Kidney (tissue), 14 donors: ENCODE results near the gene ANKRD42. TPM values are rescaled to one million over a fixed set of nuclear protein-coding genes. Genes with fewer than 3 reads are reported as not detected.

Source experiments
- DNase-seq, 5 donors: peaks; one replicate each; pipeline ENCODE4 v3.0.0-alpha.2; 2013 to 2020
- FAIRE-seq: peaks from 2 replicates; lab custom pipeline; 2012; peaks lifted over from hg19 to GRCh38; lab: Jason Lieb, UNC
- H3K27ac ChIP-seq, 2 donors: one replicate each; pipeline ENCODE4 v1.7.0; 2013; ENCODE audit warnings: low read depth in 2 of 2, low read length in 2 of 2, inconsistent platforms in 1 of 2
- H3K27me3 ChIP-seq: one replicate; pipeline ENCODE4 v1.7.1; 2013; ENCODE audit warnings: low read length, inconsistent platforms; ENCODE audit not compliant: control insufficient read depth, insufficient read depth
- H3K36me3 ChIP-seq, 3 donors: one replicate each; pipeline versions ENCODE4 v1.7.0 to v1.7.1; 2013; ENCODE audit warnings: low read length in 3 of 3, control low read depth in 1 of 3, inconsistent platforms in 1 of 3; ENCODE audit not compliant: insufficient read depth in 3 of 3, control insufficient read depth in 2 of 3
- H3K4me1 ChIP-seq, 3 donors: one replicate each; pipeline versions ENCODE4 v1.7.0 to v1.7.1; 2013; ENCODE audit warnings: low read length in 3 of 3, inconsistent platforms in 1 of 3, low read depth in 1 of 3; ENCODE audit not compliant: control insufficient read depth in 2 of 3, insufficient read depth in 2 of 3
- H3K4me3 ChIP-seq, 3 donors: one replicate each; pipeline versions ENCODE4 v1.7.0 to v1.8.1; 2013; ENCODE audit warnings: low read length in 3 of 3, control low read depth in 1 of 3, inconsistent platforms in 1 of 3
- H3K9ac ChIP-seq, 3 donors: one replicate each; pipeline versions ENCODE4 v1.7.0 to v1.7.1; 2013; ENCODE audit warnings: low read length in 3 of 3, control low read depth in 1 of 3, inconsistent platforms in 1 of 3
- H3K9me3 ChIP-seq, 3 donors: one replicate each; pipeline versions ENCODE4 v1.7.0 to v1.7.1; 2013; ENCODE audit warnings: low read length in 3 of 3, control low read depth in 1 of 3, inconsistent platforms in 1 of 3; ENCODE audit not compliant: control insufficient read depth in 2 of 3, insufficient read depth in 1 of 3
- intact Hi-C: fragments of 100-400 bp; cut with DNase I; formaldehyde crosslinking; loops from one replicate; pipeline ENCODE4 v1.11.1; 2022
- polyA plus RNA-seq: library from polyadenylated mRNA; stranded (reverse); fragments of 350-450 nt; fragmentation: Illumina TruSeq; extraction: RNeasy Lipid Tissue Mini Kit (QIAGEN cat#74804); gene quantifications from one replicate; pipeline ENCODE4 v1.2.3, GENCODE V29; 2014; ENCODE audit warnings: low read depth, low replicate concordance; ENCODE audit not compliant: insufficient read depth
- total RNA-seq: library from RNA; stranded (reverse); fragmentation: NEBNext Ultra II Directional; extraction: Animal tissue kit (Norgen Biotek cat#: 25700); gene quantifications from one replicate; pipeline ENCODE4 v1.2.1, GENCODE V29; 2021
- TF ChIP-seq, protein P1 (sequence below): IDR thresholded peaks from 3 replicates; pipeline ENCODE4 v1.5.1; 2012; ENCODE audit warnings: mild to moderate bottlenecking, moderate library complexity, borderline replicate concordance; ENCODE audit not compliant: insufficient read depth; ENCODE audit errors: extremely low read depth
- donor health status: control.
- donor health status: control.
- donor health status: control.
- donor health status: control.
- donor health status: control.
- donor health status: DM: yes; HTN: yes; CAD: no.
- donor health status: Normal renal cell carcinoma (clear cell type).

The ANKRD42 gene
- total and polyA plus RNA-seq, 2 donors from 2014 or later, result 12.1 to 22.5 TPM

DNA sequence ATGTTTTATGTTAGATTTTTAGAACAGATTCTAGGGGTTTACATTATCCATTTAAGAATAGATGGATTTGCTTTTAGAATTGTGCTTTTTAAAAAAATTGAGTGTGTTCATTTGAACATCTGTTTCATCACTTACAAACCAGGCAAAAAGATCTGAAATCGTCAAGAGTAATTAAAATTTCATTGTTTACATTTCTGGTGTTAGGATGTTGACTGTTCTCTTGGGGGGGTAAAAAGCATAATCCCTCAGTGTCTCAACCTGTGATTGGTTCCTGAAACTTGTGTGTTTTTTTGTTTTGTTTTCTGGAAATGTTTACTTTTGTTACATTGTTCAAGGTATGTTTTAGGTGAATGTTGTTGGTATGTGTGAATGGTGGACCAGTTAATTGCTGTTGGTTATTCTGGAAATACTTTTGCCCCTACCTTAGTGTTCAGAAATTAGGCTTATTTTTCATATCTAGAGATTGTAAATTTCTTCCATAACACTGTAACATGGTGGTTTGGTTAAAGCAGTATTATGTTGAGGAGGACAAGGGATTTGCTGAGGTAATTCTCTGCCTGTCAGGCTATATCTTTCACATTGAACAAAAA is 31.8 kb upstream of the ANKRD42 start:
- Histone ChIP-seq H3K4me3 (peak overlapping the region in 2 of 3 donors; percentile 7 to 14), H3K9me3 (no peaks in the 10 kb centered on the region), H3K4me1 (peaks cover 3 to 9% (median 8%) of the 10 kb centered on the region in 3 donors), H3K27me3 (no peaks in the 10 kb centered on the region), H3K9ac (no peak overlapping the region), H3K36me3 (peaks cover 3 to 19% (median 4%) of the 10 kb centered on the region in 3 donors), H3K27ac (peak overlapping the region in 1 of 2 donors; percentile 18)
- FAIRE-seq (no peak), DNase-seq (no peak)
- TF ChIP-seq, protein P1, sequence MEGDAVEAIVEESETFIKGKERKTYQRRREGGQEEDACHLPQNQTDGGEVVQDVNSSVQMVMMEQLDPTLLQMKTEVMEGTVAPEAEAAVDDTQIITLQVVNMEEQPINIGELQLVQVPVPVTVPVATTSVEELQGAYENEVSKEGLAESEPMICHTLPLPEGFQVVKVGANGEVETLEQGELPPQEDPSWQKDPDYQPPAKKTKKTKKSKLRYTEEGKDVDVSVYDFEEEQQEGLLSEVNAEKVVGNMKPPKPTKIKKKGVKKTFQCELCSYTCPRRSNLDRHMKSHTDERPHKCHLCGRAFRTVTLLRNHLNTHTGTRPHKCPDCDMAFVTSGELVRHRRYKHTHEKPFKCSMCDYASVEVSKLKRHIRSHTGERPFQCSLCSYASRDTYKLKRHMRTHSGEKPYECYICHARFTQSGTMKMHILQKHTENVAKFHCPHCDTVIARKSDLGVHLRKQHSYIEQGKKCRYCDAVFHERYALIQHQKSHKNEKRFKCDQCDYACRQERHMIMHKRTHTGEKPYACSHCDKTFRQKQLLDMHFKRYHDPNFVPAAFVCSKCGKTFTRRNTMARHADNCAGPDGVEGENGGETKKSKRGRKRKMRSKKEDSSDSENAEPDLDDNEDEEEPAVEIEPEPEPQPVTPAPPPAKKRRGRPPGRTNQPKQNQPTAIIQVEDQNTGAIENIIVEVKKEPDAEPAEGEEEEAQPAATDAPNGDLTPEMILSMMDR, result no peak
- intact Hi-C loops, result no loop called here

DNA sequence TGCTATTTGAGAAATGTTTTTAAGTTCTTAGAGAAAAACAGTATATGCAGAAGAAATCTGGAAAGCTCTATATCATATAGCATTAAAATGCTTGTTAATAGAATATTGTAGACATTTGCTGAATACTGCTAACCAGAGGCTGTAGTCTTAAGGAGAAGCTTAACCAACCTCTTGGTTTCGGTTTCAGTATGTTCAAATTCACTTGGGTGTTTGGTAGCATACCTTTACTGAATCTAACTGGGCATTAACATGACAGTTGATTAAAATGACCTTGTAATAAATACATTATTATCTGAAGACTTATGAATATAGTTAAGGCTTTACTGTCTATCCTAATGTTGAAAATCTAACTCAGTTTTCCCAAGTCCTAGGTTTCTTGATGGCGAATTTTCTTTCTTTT is 31.1 kb upstream of the ANKRD42 start:
- peak overlapping the region in 1 of 3 donors; percentile 13 for H3K4me3 ChIP-seq

DNA sequence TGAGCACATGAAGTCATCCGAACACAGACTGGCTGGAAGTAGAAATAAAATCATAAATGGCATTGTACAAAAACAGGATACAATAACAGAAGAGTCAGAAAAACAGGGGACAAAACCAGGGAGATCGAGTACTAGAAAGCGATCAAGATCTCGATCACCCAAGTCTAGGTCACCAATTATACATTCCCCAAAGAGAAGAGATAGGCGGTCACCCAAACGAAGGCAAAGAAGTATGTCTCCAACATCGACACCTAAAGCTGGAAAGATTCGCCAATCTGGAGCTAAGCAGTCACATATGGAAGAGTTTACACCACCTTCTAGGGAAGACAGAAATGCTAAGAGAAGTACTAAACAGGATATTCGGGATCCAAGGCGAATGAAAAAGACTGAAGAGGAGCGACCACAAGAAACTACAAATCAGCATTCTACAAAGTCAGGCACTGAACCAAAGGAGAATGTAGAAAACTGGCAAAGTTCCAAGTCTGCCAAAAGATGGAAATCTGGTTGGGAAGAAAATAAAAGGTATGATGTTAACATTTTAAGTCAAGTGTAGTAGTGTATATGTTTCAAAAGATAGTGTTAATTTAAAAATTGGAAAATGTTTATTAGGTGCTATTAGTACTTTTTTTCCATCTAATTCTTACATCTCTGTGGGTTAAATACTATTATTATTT is 27.2 kb upstream of the ANKRD42 start:
- FAIRE-seq, result no peak
- Histone ChIP-seq H3K4me1 (peaks cover 5 to 19% (median 15%) of the 10 kb centered on the region in 3 donors), H3K27ac (no peak overlapping the region), H3K36me3 (peaks cover 23 to 57% (median 29%) of the 10 kb centered on the region in 3 donors), H3K9ac (no peak overlapping the region), H3K27me3 (no peaks in the 10 kb centered on the region), H3K4me3 (no peak overlapping the region), H3K9me3 (no peaks in the 10 kb centered on the region)
- TF ChIP-seq, protein P1, result no peak
- DNase-seq, result no peak
- intact Hi-C loops, result no loop called here

More for the DNA sequence above, 31.1 kb upstream of the ANKRD42 start:
- Histone ChIP-seq H3K9ac (no peak overlapping the region), H3K36me3 (peaks cover 3 to 25% (median 8%) of the 10 kb centered on the region in 3 donors), H3K27me3 (no peaks in the 10 kb centered on the region), H3K9me3 (no peaks in the 10 kb centered on the region), H3K4me1 (peaks cover 3 to 9% (median 8%) of the 10 kb centered on the region in 3 donors), H3K27ac (no peak overlapping the region)
- FAIRE-seq (no peak), DNase-seq (no peak)
- TF ChIP-seq, protein P1, result no peak
- intact Hi-C loops, result no loop called here
